Kidney glomerular epithelial cell (primary cell): ENCODE data around the gene PFDN4.
"Not testable (repeated sequence)": the region's sequence is repeated elsewhere in the genome, so short reads cannot be mapped to it uniquely, and the experiment has no call there.

ENCODE experiments used
- DNase-seq: peaks from one replicate; lab custom pipeline; 2025; lab: John Stamatoyannopoulos, UW

PFDN4 gene

GRCh38 chr20:54224642-54225041 lies 16.8 kb downstream of the PFDN4 start:
- DNase-seq = not testable (repeated sequence)

- DNase-seq = no peak
Measured at GRCh38 chr20:54227241-54227640, 19.4 kb downstream of the PFDN4 start.

- no peak for DNase-seq
Measured at GRCh38 chr20:54227751-54228150, 19.9 kb downstream of the PFDN4 start.

GRCh38 chr20:54228841-54229240 lies 21.0 kb downstream of the PFDN4 start:
- no peak for DNase-seq

- DNase-seq = no peak
Measured at GRCh38 chr20:54229566-54230160, 21.8 kb downstream of the PFDN4 start.

- DNase-seq = no peak
Measured at GRCh38 chr20:54231036-54231435, 23.1 kb downstream of the PFDN4 start.

- DNase-seq = peak; percentile 1
Measured at GRCh38 chr20:54234991-54235390, 27.1 kb downstream of the PFDN4 start.

GRCh38 chr20:54237116-54237943 lies 29.4 kb downstream of the PFDN4 start:
- no peak for DNase-seq

- DNase-seq = no peak
Measured at GRCh38 chr20:54244113-54244512, 36.2 kb downstream of the PFDN4 start.

GRCh38 chr20:54248705-54249104 lies 40.8 kb downstream of the PFDN4 start:
- DNase-seq = not testable (repeated sequence)

- no peak for DNase-seq
Measured at GRCh38 chr20:54250691-54251090, 42.8 kb downstream of the PFDN4 start.

- DNase-seq = no peak
Measured at GRCh38 chr20:54251096-54251495, 43.2 kb downstream of the PFDN4 start.

- no peak for DNase-seq
Measured at GRCh38 chr20:54254596-54254995, 46.7 kb downstream of the PFDN4 start.

- no peak for DNase-seq
Measured at GRCh38 chr20:54255157-54255556, 47.3 kb downstream of the PFDN4 start.

- no peak for DNase-seq
Measured at GRCh38 chr20:54256202-54256601, 48.3 kb downstream of the PFDN4 start.

GRCh38 chr20:54257071-54257816 lies 49.4 kb downstream of the PFDN4 start:
- peak; percentile 75 for DNase-seq

GRCh38 chr20:54260116-54260515 lies 52.2 kb downstream of the PFDN4 start:
- DNase-seq = no peak

GRCh38 chr20:54262671-54263070 lies 54.8 kb downstream of the PFDN4 start:
- DNase-seq = no peak

GRCh38 chr20:54263116-54263690 lies 55.3 kb downstream of the PFDN4 start:
- DNase-seq = no peak

GRCh38 chr20:54265791-54266190 lies 57.9 kb downstream of the PFDN4 start:
- DNase-seq = not testable (repeated sequence)

- DNase-seq = no peak
Measured at GRCh38 chr20:54266844-54267243, 59.0 kb downstream of the PFDN4 start.

GRCh38 chr20:54267483-54268003 lies 59.7 kb downstream of the PFDN4 start:
- no peak for DNase-seq
